Measurements from ENCODE around the gene RND1. TPM values are rescaled to one million over a fixed set of nuclear protein-coding genes. Genes with fewer than 3 reads are reported as not detected.

RND1 gene
- total RNA-seq, 2 donors from 2014 or later: 0.41 to 1.6 TPM

- Histone ChIP-seq H3K27ac (no peak overlapping the region), H3K4me1 (replicated peaks) (no peaks in the 10 kb centered on the region), H3K9me3 (no peaks in the 10 kb centered on the region), H3K36me3 (peaks cover 24 to 40% of the 10 kb centered on the region in 2 donors), H3K4me3 (no peak overlapping the region), H3K27me3 (replicated peaks; ENCODE audit: insufficient read depth) (no peaks in the 10 kb centered on the region)
- intact Hi-C loops (cut with DNase I): no loop called here
- WGBS: 79% methylated on average over 16 of the region's 16 CpGs
- TF ChIP-seq POLR2A (IDR thresholded peaks at IDR 0.05) (no peak), POLR2AphosphoS5 (IDR thresholded peaks at IDR 0.05) (no peak), CTCF (IDR thresholded peaks at IDR 0.05) (no peak)
- DNase-seq (ENCODE audit: low spot score): no peak
These were observed 36.7 kb downstream of the RND1 start for GRCh38 chr12:48828841-48829575.

GRCh38 chr12:48828293-48828692 is 37.4 kb downstream of the RND1 start:
- Histone ChIP-seq H3K9me3 (no peaks in the 10 kb centered on the region), H3K27ac (no peak overlapping the region), H3K36me3 (peaks cover 17 to 39% of the 10 kb centered on the region in 2 donors), H3K27me3 (replicated peaks; ENCODE audit: insufficient read depth) (no peaks in the 10 kb centered on the region), H3K4me3 (no peak overlapping the region), H3K4me1 (replicated peaks) (no peaks in the 10 kb centered on the region)
- TF ChIP-seq POLR2A (IDR thresholded peaks at IDR 0.05) (no peak), CTCF (IDR thresholded peaks at IDR 0.05) (no peak)
- WGBS: 41% methylated on average over 2 of the region's 2 CpGs
- no peak for DNase-seq (ENCODE audit: low spot score)
- intact Hi-C loops (cut with DNase I): no loop called here

- TF ChIP-seq CTCF (IDR thresholded peaks at IDR 0.05) (no peak), POLR2AphosphoS5 (IDR thresholded peaks at IDR 0.05) (no peak), POLR2A (IDR thresholded peaks at IDR 0.05) (no peak)
- intact Hi-C loops (cut with DNase I): no loop called here
- WGBS: 88% methylated on average over 14 of the region's 17 CpGs
- Histone ChIP-seq H3K36me3 (peaks cover 11 to 32% of the 10 kb centered on the region in 2 donors), H3K4me1 (replicated peaks) (no peaks in the 10 kb centered on the region), H3K4me3 (no peak overlapping the region), H3K27ac (no peak overlapping the region), H3K27me3 (replicated peaks; ENCODE audit: insufficient read depth) (no peaks in the 10 kb centered on the region), H3K9me3 (no peaks in the 10 kb centered on the region)
- no peak for DNase-seq (ENCODE audit: low spot score)
These were observed 38.1 kb downstream of the RND1 start for GRCh38 chr12:48827513-48828096.

- no peaks in the 10 kb centered on the region for H3K9me3 ChIP-seq
- H3K27ac ChIP-seq: no peak overlapping the region
- TF ChIP-seq POLR2A (IDR thresholded peaks at IDR 0.05): no peak
- no peak for TF ChIP-seq POLR2AphosphoS5 (IDR thresholded peaks at IDR 0.05)
- TF ChIP-seq CTCF (IDR thresholded peaks at IDR 0.05): no peak
- intact Hi-C loops (cut with DNase I): no loop called here
- H3K4me3 ChIP-seq: no peak overlapping the region
- 83% methylated on average over 8 of the region's 8 CpGs for WGBS
- DNase-seq (ENCODE audit: low spot score): no peak
- H3K36me3 ChIP-seq: peaks cover 9 to 26% of the 10 kb centered on the region in 2 donors
- no peaks in the 10 kb centered on the region for H3K27me3 ChIP-seq (replicated peaks; ENCODE audit: insufficient read depth)
- no peaks in the 10 kb centered on the region for H3K4me1 ChIP-seq (replicated peaks)
These were observed 38.6 kb downstream of the RND1 start for GRCh38 chr12:48827026-48827425.
